ENCODE data around the gene CHPF.

Gene CHPF

GRCh38 chr2:219512524-219513216, 30.9 kb downstream of the CHPF start:
- no peak for DNase-seq (ENCODE audit: low spot score)

- no peak for DNase-seq (ENCODE audit: low spot score)
Measured at GRCh38 chr2:219511547-219512325, 31.9 kb downstream of the CHPF start.

- DNase-seq (ENCODE audit: low spot score), result no peak
Measured at GRCh38 chr2:219510512-219511135, 33.0 kb downstream of the CHPF start.

GRCh38 chr2:219509780-219510511, 33.7 kb downstream of the CHPF start:
- peak; percentile 60 for DNase-seq (ENCODE audit: low spot score)

- no peak for DNase-seq (ENCODE audit: low spot score)
Measured at GRCh38 chr2:219508971-219509779, 34.4 kb downstream of the CHPF start.

GRCh38 chr2:219508444-219508734, 35.2 kb downstream of the CHPF start:
- DNase-seq (ENCODE audit: low spot score), result no peak

GRCh38 chr2:219507581-219508443, 35.8 kb downstream of the CHPF start:
- no peak for DNase-seq (ENCODE audit: low spot score)

- no peak for DNase-seq (ENCODE audit: low spot score)
Measured at GRCh38 chr2:219506802-219507526, 36.6 kb downstream of the CHPF start.

- DNase-seq (ENCODE audit: low spot score), result no peak
Measured at GRCh38 chr2:219506153-219506801, 37.3 kb downstream of the CHPF start.

- DNase-seq (ENCODE audit: low spot score), result no peak
Measured at GRCh38 chr2:219505585-219505984, 38.0 kb downstream of the CHPF start.

- DNase-seq (ENCODE audit: low spot score), result no peak
Measured at GRCh38 chr2:219502618-219503017, 41.0 kb downstream of the CHPF start.

- no peak for DNase-seq (ENCODE audit: low spot score)
Measured at GRCh38 chr2:219501849-219502248, 41.8 kb downstream of the CHPF start.

GRCh38 chr2:219500135-219500534, 43.5 kb downstream of the CHPF start:
- DNase-seq (ENCODE audit: low spot score), result peak; percentile 20

GRCh38 chr2:219499555-219499954, 44.1 kb downstream of the CHPF start:
- DNase-seq (ENCODE audit: low spot score), result no peak

- DNase-seq (ENCODE audit: low spot score), result no peak
Measured at GRCh38 chr2:219499058-219499307, 44.6 kb downstream of the CHPF start.

GRCh38 chr2:219498280-219499057, 45.1 kb downstream of the CHPF start, which contains the start of gene GMPPA:
GMPPA (plus strand) TSS chr2:219498891; CDS start chr2:219499976, 1,085 bp downstream.
- peak; percentile 98 for DNase-seq (ENCODE audit: low spot score)

GRCh38 chr2:219497495-219498279, 45.9 kb downstream of the CHPF start:
- peak; percentile 79 for DNase-seq (ENCODE audit: low spot score)

All from SW480 (cell line).